H1 (cell line): ENCODE data around the gene ZFP1. TPM values are rescaled to one million over a fixed set of nuclear protein-coding genes. Genes with fewer than 3 reads are reported as not detected.

Experiments used
- ASH2L ChIP-seq: fragments of 200-600, 300-600 bp; sonication (generic); IDR thresholded peaks from one replicate; pipeline ENCODE4 v1.7.1; 2017; ENCODE audit warnings: low read length
- ATF3 ChIP-seq: IDR thresholded peaks from 2 replicates; pipeline ENCODE4 v1.6.1; 2011; ENCODE audit warnings: low read depth, mild to moderate bottlenecking, low read length; ENCODE audit not compliant: insufficient read depth
- EZH2 ChIP-seq: fragments of 200-600 bp; sonication (generic); IDR thresholded peaks from 2 replicates; pipeline ENCODE4 v1.7.1; 2012; ENCODE audit warnings: low read depth, mild to moderate bottlenecking, moderate library complexity, low read length, inconsistent platforms; ENCODE audit not compliant: severe bottlenecking
- JUND ChIP-seq: IDR thresholded peaks from 2 replicates; pipeline ENCODE4 v1.6.1; 2011; ENCODE audit warnings: mild to moderate bottlenecking, improper control_type of control experiment, low read length
- KDM1A ChIP-seq: fragments of 200-600, 300-600 bp; sonication (generic); IDR thresholded peaks from 2 replicates; pipeline ENCODE4 v1.7.1; 2016; ENCODE audit warnings: mild to moderate bottlenecking, low read length, borderline replicate concordance
- NANOG ChIP-seq: IDR thresholded peaks from 2 replicates; pipeline ENCODE4 v1.6.1; 2011; ENCODE audit warnings: low read length, low read depth, mild to moderate bottlenecking, inconsistent platforms; ENCODE audit not compliant: insufficient read depth, poor library complexity, severe bottlenecking
- SIRT6 ChIP-seq: IDR thresholded peaks from one replicate; pipeline ENCODE4 v1.7.1; 2012; ENCODE audit warnings: low read length, inconsistent platforms
- TAF1 ChIP-seq: IDR thresholded peaks from 2 replicates; pipeline ENCODE4 v1.6.1; 2011; ENCODE audit warnings: mild to moderate bottlenecking, low read depth, low read length
- TBP ChIP-seq: IDR thresholded peaks from 2 replicates; pipeline ENCODE4 v1.6.1; 2011; ENCODE audit warnings: low read depth, low read length, improper control_type of control experiment
- polyA plus RNA-seq, 7 experiments: library from polyadenylated mRNA; depleted of rRNA in 3 of 7; stranded (reverse) in 5 of 7; unstranded in 2 of 7; fragments of >200 nt in 5 of 7; fragments of 200-250 nt in 2 of 7; gene quantifications; 1 replicate in 5 of 7; 2 replicates in 1 of 7; 4 replicates in 1 of 7; pipeline versions ENCODE4 v1.2.1 to v1.2.3, GENCODE V29; 2011 to 2013; ENCODE audit warnings: missing spikeins in 2 of 7, mixed read lengths in 2 of 7
- total RNA-seq: library from RNA; stranded (reverse); fragmentation: NEBNext Ultra II Directional; extraction: Animal tissue kit (Norgen Biotek cat#: 25700); gene quantifications from 2 replicates; pipeline ENCODE4 v1.2.1, GENCODE V29; 2021

Gene ZFP1
- total and polyA plus RNA-seq, 2 of the 8 experiments (the other 6 are each of a cell fraction or from before 2014, with no cell fraction given), result 4.0 to 11.2 TPM

- no peak for TF ChIP-seq JUND
- TF ChIP-seq TBP, result peak; percentile 73; the same call in 1 of the 2 replicates
- TF ChIP-seq ASH2L, result no peak
- TF ChIP-seq SIRT6, result no peak
- TF ChIP-seq KDM1A, result peak; percentile 86
- TF ChIP-seq ATF3, result no peak
- peak; percentile 66; the same call in 1 of the 2 replicates for TF ChIP-seq TAF1
- TF ChIP-seq NANOG, result no peak
- TF ChIP-seq EZH2, result no peak
- TF ChIP-seq, all 59 proteins: peak for 9
Measured at GRCh38 chr16:75116081-75116910, 32.0 kb upstream of the ZFP1 start, which contains the start of gene LDHD (continued).
